ENCODE results near the gene UBE2L3.
A peak's percentile ranks its signal among the peaks of the same experiment; 100 is the strongest.
"Not testable (repeated sequence)": the region's sequence is repeated elsewhere in the genome, so short reads cannot be mapped to it uniquely, and the experiment has no call there.

Gene UBE2L3

DNA sequence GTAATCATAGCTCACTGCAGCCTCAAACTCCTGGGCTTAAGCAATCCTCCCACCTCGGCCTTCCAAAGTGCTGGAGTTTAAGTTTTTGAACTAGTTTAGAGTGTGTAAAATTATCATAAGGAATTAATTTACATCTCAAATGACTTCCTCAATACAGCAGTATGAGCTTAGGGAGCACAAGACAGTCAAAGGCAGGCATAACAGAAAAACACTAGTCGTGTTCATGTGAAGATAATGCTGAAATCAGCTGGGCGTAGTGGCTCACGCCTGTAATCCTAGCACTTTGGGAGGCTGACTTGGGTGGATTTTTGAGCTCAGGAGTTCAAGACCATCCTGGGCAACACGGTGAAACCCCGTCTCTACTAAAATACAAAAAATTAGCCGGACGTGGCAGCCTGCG, 36.5 kb downstream of the UBE2L3 start:
- no peak for DNase-seq

DNA sequence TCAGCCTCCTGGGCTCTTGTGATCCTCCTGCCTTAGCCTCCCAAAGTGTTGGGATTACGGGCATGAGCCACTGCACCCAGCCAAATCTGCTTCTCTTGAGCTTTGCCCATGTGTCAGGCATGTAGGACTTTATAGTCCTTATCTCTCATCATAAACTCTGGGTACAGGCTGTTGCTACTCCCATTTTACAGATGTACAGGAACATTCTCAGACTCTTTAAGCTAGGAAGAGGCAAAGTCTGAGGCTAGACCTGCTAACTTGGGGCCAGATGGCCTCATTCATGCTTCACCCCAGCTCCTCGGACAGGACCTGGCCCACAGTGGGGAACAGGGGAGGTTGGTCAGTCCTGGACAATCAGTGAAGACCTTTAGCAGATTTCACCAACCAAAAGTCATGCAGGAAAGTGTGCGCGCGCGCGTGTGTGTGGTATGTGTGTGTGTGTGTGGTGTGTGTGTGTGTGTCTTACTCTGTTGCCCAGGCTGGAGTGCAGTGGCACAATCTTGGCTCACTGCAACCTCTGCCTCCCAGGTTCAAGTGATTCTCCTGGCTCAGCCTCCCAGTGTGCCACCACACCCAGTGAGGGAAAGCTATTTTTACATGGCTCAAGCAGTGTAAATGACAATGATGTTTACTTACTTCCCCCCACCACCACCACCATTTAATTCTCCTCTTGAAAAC, 38.5 kb downstream of the UBE2L3 start:
- no peak for DNase-seq

- DNase-seq, result no peak
Observed at GRCh38 chr22:21606775-21607174, 39.3 kb downstream of the UBE2L3 start.

GRCh38 chr22:21609556-21610157, 42.1 kb downstream of the UBE2L3 start:
- DNase-seq, result not testable (repeated sequence)

GRCh38 chr22:21611210-21611977, 43.9 kb downstream of the UBE2L3 start:
- DNase-seq, result no peak

- no peak for DNase-seq
Observed at GRCh38 chr22:21612858-21613257, 45.3 kb downstream of the UBE2L3 start.

DNA sequence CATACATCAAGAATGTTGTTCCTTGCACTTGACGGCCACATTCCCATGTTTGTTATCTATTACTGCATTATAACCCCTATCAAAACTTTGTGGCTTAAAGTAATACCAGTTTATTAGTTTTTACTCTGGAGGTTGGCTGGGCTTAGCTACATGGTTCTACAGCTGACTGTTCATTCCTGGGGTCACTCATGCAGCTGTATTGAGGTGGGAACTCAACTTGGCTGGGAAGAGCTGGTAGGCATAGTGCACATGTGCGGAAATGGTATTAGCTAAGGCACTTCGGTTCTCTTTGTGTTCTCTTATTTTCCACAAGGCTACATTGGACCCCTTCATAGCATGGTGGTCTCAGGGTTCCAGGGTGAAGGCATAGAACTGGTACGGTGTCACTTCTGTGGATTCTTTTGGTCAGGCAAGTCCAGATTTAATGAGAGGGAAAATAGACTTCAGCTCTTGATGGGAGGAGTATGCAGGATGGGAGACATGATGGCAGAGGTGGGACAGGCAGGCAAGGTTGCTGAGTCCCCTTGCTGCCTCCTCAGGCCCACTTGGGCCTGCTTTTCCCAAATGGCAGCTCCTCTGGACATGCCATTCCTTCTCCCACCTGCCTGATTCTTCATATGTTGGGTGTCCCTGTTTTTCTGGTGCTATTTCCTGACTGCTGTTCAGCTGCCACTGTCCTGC, 46.2 kb downstream of the UBE2L3 start:
- DNase-seq, result no peak

GRCh38 chr22:21615731-21616130, 48.2 kb downstream of the UBE2L3 start:
- DNase-seq, result no peak

DNA sequence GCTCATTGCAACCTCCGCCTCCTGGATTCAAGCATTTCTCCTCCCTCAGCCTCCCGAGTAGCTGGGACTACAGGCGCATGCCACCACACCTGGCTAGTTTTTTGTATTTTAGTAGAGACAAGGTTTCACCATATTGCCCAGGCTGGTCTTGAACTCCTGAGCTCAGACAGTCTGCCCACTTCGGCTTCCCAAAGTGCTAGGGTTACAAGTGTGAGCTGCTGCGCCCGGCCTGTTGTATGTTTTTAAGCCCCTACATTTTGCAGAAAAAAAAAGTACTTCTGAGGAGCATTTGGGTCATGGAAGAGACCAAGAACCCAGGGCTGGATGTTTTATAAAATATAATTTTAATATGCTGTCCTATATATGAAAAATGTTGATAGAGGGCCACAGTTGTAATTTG, 49.8 kb downstream of the UBE2L3 start:
- DNase-seq, result not testable (repeated sequence)

GRCh38 chr22:21621025-21621424, 53.5 kb downstream of the UBE2L3 start:
- DNase-seq, result no peak

- no peak for DNase-seq
Observed at GRCh38 chr22:21622011-21622918, 54.8 kb downstream of the UBE2L3 start.

GRCh38 chr22:21622919-21623647, 55.6 kb downstream of the UBE2L3 start:
- no peak for DNase-seq

DNA sequence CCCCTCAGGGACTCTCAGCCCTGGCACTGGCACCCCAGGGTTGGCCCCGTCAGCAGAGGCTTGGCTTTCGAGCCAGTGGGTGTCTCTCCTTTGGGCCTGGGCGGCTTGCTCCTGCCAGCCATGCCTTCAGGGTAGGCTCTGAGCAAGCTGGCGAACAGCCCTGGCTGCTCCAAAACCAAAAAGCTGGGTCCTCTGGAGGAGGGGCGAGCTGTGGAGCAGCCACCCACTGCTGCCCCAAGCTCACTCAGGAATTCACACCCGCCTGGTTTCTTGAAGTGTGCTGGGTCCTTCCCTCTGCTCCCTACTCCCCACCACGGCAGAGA, 56.1 kb downstream of the UBE2L3 start:
- DNase-seq, result no peak

DNA sequence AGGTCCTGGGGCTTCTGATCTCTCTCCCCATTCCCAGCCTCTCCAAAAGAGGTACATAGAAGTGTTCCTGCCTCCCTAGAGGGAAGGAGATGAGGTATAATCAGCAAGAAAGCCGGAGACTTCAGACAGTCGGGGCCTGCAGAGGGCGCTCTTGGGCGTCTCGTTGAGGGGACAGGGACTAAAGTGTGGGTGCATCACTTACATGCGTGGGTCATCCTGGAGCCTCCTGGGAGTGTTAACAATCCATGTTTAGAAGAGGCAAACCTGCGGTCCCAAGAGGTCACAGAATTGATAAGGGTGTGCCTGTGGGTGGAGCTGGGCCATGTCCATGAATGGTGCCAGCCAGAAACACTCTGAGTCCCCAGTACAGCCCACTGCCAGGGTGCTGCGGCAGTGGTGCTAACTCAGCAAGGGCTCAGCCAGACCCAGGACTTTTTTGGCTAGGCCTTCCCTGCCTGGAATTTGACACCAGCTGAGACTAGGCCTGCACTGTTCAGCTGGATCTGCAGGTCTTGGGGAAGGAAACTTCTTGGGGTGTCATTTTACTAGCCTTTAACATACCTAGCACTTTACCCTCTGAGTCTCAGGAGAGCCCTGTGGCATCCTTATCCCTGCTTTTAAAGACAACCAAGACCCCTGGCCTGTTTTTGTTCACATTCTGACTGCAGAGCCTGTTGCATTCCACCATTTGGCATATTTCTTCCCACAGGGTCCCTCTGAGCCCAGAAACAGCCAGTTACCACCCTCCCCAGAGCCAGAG, 56.8 kb downstream of the UBE2L3 start:
- DNase-seq, result peak; percentile 48

GRCh38 chr22:21624880-21625791, 57.6 kb downstream of the UBE2L3 start:
- DNase-seq, result no peak

DNA sequence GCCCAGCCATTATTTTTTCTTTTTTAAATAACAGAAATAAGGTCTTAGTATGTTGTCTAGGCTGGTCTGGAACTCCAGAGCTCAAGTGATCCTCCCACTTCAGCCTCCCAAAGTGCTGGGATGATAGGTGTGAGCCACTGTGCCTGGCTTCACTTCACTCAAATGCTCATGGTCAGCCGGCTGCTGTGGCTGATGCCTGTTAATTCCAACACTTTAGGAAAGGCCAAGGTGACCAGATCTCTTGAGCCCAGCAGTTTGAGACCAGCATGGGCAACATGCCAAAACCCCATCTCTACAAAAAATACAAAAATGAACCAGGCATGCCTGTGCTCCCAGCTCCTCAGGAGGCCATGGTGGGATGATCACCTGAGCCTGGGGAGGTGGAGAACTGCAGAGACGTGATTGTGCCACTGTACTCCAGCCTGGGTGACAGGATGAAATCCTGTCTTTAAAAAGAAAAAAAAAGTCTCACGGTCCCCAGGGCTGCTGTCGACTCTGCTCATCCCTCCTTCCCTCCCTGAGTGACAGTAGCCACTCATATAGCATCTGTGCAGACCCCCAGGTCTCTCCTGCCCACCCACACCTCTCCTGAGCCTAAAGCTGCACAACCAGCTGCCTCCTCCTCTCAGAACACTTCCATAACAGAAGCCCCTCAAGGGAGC, 58.7 kb downstream of the UBE2L3 start:
- no peak for DNase-seq

DNA sequence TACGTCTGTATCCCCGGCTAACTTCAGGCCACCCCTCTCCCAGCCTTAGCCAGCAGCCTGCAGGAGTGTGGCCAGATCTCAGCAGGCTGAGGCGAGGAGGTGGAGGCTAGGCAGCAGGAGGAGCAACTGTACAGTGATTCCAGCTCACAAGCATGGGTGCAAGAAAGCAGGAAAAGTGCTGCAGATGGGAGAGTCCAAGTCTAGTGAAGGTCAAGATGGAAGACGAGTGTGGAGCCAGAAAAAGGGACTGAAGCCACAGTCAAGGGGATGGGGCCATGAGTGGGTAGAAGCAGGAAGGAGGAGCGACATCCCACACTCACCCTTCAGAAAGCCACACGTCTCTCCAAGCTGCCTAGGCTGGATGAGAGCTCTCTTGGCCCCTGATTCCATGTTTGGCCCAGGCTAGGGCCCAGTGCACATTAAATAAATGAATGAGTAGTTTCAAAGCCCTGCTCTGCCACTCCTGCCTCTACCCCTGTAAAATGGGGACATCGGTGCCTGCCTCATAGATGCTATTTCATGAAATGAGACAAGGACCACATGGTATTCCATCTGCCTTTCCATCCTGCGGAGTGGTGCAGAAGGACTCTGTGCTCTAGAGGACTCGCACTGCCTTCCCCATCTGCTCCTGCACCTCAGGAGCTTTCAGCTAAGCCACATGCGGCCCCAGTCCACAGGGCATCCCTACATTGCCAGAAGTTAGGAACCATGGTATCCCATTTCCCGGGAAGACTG, 59.4 kb downstream of the UBE2L3 start:
- no peak for DNase-seq

DNA sequence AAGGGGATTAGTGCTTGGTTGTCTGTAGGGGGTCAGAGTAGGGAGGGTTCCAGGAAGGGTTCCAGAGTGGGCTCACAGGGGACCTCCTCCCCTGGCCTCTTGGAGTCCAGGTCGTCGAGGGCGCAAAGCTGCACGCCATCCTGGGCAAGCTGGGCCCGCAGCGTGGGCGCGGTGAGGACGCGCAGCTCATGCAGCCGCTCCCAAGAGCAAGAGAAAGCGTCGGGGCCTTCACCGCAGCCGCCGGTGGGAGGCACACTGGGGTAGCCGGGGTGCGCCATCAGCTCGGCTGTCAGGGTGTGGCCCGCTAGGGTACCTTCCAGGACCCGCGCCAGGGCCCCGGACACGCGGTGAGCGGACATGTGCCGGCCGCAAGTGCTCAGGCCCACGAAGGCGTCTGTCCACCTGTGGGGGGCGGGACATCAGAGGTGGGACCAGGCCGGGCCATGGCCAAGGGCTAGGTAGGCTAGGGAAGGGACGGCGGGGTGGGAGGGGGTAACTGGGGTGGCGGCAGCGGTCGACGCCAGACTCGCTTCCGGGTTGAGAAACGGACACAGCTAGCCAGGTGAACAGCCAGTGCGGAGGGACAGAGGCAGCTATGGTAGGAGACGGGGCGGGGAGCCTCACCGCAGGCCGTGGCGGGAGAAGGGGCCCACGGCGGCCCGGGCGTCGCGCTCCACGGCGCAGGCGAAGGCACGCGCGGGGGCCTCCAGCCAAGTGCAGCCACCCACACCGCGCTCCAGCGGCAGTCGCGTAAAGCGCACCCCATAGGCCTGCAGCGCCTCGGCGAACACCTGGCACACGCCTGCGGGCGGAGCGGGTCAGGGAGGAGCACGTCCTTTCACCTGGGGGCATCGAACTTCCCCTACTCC, 61.1 kb downstream of the UBE2L3 start:
- DNase-seq, result no peak
